SK-MEL-5 (cell line): ENCODE data around the gene KDM5C. TPM values are rescaled to one million over a fixed set of nuclear protein-coding genes. Genes with fewer than 3 reads are reported as not detected.

Experiments used
- DNase-seq: peaks from one replicate; pipeline ENCODE4 v3.0.0-alpha.2; 2016; ENCODE audit warnings: low read depth, low spot score
- in situ Hi-C: cut with HindIII; loops from 2 replicates; pipeline ENCODE4 v1.10.0; 2016; ENCODE audit warnings: low sequenced_read_pairs, high pct_unique_total_duplicates, low pct_unique_long_range_greater_than_20kb
- polyA plus RNA-seq, 2 experiments: library from polyadenylated mRNA; depleted of rRNA; stranded (reverse); fragments of >200 nt; gene quantifications; 2 replicates each; pipeline ENCODE4 v1.2.3, GENCODE V29; 2015
- total RNA-seq: library from RNA; depleted of rRNA; stranded (reverse); fragments of >200 nt; shearing (Covaris generic); gene quantifications from 2 replicates; pipeline ENCODE4 v1.2.3, GENCODE V29; 2014; rRNA removed

KDM5C gene
- 46.7 and 61.9 TPM in 2 replicates for total RNA-seq
- 64.6 and 82.0 TPM in 2 replicates for polyA plus RNA-seq (2015; cell fraction: cytosol; rRNA removed)
- polyA plus RNA-seq (2015; cell fraction: nucleus; rRNA removed): 135 and 155 TPM in 2 replicates

GRCh38 chrX:53224860-53225797 is at the start of gene KDM5C:
KDM5C (minus strand) TSS chrX:53225207; CDS start chrX:53224889, 318 bp downstream.
- in situ Hi-C loops: no loop called here
- DNase-seq: peak; percentile 88

- in situ Hi-C loops: no loop called here
- no peak for DNase-seq
Measured at GRCh38 chrX:53272808-53273337, 47.9 kb upstream of the KDM5C start.

- in situ Hi-C loops: no loop called here
- no peak for DNase-seq
Measured at GRCh38 chrX:53269536-53270107, 44.6 kb upstream of the KDM5C start.

GRCh38 chrX:53268173-53268572 is 43.2 kb upstream of the KDM5C start:
- no peak for DNase-seq
- in situ Hi-C loops: no loop called here

- in situ Hi-C loops: no loop called here
- DNase-seq: no peak
Measured at GRCh38 chrX:53266914-53267313, 41.9 kb upstream of the KDM5C start.

- in situ Hi-C loops: no loop called here
Measured at GRCh38 chrX:53265771-53266574, 41.0 kb upstream of the KDM5C start.

GRCh38 chrX:53263597-53264094 is 38.6 kb upstream of the KDM5C start:
- in situ Hi-C loops: no loop called here
- DNase-seq: no peak

More at GRCh38 chrX:53265771-53266574, 41.0 kb upstream of the KDM5C start:
- no peak for DNase-seq

GRCh38 chrX:53262918-53263394 is 37.9 kb upstream of the KDM5C start:
- DNase-seq: peak; percentile 49
- in situ Hi-C loops: no loop called here

- in situ Hi-C loops: no loop called here
- DNase-seq: no peak
Measured at GRCh38 chrX:53262189-53262917, 37.3 kb upstream of the KDM5C start.

GRCh38 chrX:53261355-53261972 is 36.5 kb upstream of the KDM5C start:
- DNase-seq: no peak

GRCh38 chrX:53260836-53261235 is 35.8 kb upstream of the KDM5C start:
- no peak for DNase-seq
- in situ Hi-C loops: no loop called here

More at GRCh38 chrX:53261355-53261972, 36.5 kb upstream of the KDM5C start:
- in situ Hi-C loops: no loop called here

- in situ Hi-C loops: no loop called here
Measured at GRCh38 chrX:53257670-53258423, 32.8 kb upstream of the KDM5C start.

GRCh38 chrX:53257166-53257565 is 32.2 kb upstream of the KDM5C start:
- in situ Hi-C loops: no loop called here
- no peak for DNase-seq

More at GRCh38 chrX:53257670-53258423, 32.8 kb upstream of the KDM5C start:
- no peak for DNase-seq

- in situ Hi-C loops: no loop called here
Measured at GRCh38 chrX:53256446-53257041, 31.5 kb upstream of the KDM5C start.

GRCh38 chrX:53255738-53256191 is 30.8 kb upstream of the KDM5C start:
- in situ Hi-C loops: no loop called here
- no peak for DNase-seq

More at GRCh38 chrX:53256446-53257041, 31.5 kb upstream of the KDM5C start:
- no peak for DNase-seq
